Caco-2 (cell line): Measurements from ENCODE around the gene RGCC. TPM values are rescaled to one million over a fixed set of nuclear protein-coding genes. Genes with fewer than 3 reads are reported as not detected.
A peak's percentile ranks its signal among the peaks of the same experiment; 100 is the strongest.

ENCODE experiments used
- BruUV-seq: library from RNA; stranded (reverse); fragments of 400-500 nt; replicated peaks from 2 replicates; lab custom pipeline; 2021; lab: Mats Ljungman, UMichigan
- CTCF ChIA-PET: fragments of 300-600 bp; sonication (Branson Sonifier 250); formaldehyde crosslinking; loops from one replicate; lab custom pipeline; 2022; ENCODE audit warnings: antibody characterized with exemption; lab: Charles Lee
- POLR2A ChIA-PET: fragments of 300-600 bp; sonication (Branson Sonifier 250); formaldehyde crosslinking; loops from one replicate; lab custom pipeline; 2022; ENCODE audit warnings: antibody characterized with exemption; lab: Charles Lee
- DNase-seq, 2 experiments: peaks; one replicate each; pipeline versions ENCODE4 v3.0.0 to v3.0.0-alpha.2; 2020 to 2022
- H3K27me3 ChIP-seq: replicated peaks from 2 replicates; pipeline ENCODE4 v1.6.0; 2011; ENCODE audit warnings: low read length; ENCODE audit not compliant: control insufficient read depth, insufficient read depth
- H3K36me3 ChIP-seq: 2 replicates; pipeline ENCODE4 v1.5.1; 2011; ENCODE audit warnings: low read length; ENCODE audit not compliant: control insufficient read depth, insufficient read depth
- H3K4me1 ChIP-seq: fragments of 250-450 bp; sonication (Bioruptor Pico); 2 replicates; pipeline ENCODE4 v1.5.1; 2020; ENCODE audit warnings: mild to moderate bottlenecking
- H3K4me3 ChIP-seq: 2 replicates; pipeline ENCODE4 v1.5.1; 2011; ENCODE audit warnings: low read depth, mild to moderate bottlenecking, control low read depth, low read length
- H3K9me3 ChIP-seq: fragments of 250-450 bp; sonication (Bioruptor Pico); 2 replicates; pipeline ENCODE4 v1.5.1; 2020; ENCODE audit warnings: mild to moderate bottlenecking, moderate library complexity
- H3K27ac Mint-ChIP-seq: one replicate; pipeline ENCODE4 v1.8.0; 2022; ENCODE audit warnings: mixed read lengths; ENCODE audit not compliant: unreplicated experiment
- H3K27me3 Mint-ChIP-seq: one replicate; pipeline ENCODE4 v1.8.0; 2022; ENCODE audit warnings: mixed read lengths; ENCODE audit not compliant: insufficient read depth, unreplicated experiment
- H3K36me3 Mint-ChIP-seq: one replicate; pipeline ENCODE4 v1.8.0; 2022; ENCODE audit warnings: mild to moderate bottlenecking, mixed read lengths; ENCODE audit not compliant: insufficient read depth, unreplicated experiment
- H3K4me1 Mint-ChIP-seq: one replicate; pipeline ENCODE4 v1.8.0; 2022; ENCODE audit warnings: low read depth, mixed read lengths; ENCODE audit not compliant: unreplicated experiment
- H3K4me3 Mint-ChIP-seq: one replicate; pipeline ENCODE4 v1.8.0; 2022; ENCODE audit warnings: mild to moderate bottlenecking, moderate library complexity, mixed read lengths; ENCODE audit not compliant: unreplicated experiment
- H3K9me3 Mint-ChIP-seq: one replicate; pipeline ENCODE4 v1.8.0; 2022; ENCODE audit warnings: mixed read lengths; ENCODE audit not compliant: unreplicated experiment
- CTCF ChIP-seq, 2 experiments: fragments of 200-600 bp in 1 of 2; IDR thresholded peaks; 1 replicate in 1 of 2; 2 replicates in 1 of 2; pipeline versions ENCODE4 v1.5.1 to v1.8.0; 2011 to 2022; ENCODE audit warnings: antibody characterized with exemption in 1 of 2, control low read depth in 1 of 2, inconsistent platforms in 1 of 2, low read depth in 1 of 2, low read length in 1 of 2, mild to moderate bottlenecking in 1 of 2, moderate library complexity in 1 of 2; ENCODE audit not compliant: insufficient read depth in 1 of 2, severe bottlenecking in 1 of 2, unreplicated experiment in 1 of 2
- intact Hi-C: fragments of 100-400 bp; cut with micrococcal nuclease; formaldehyde crosslinking; loops from one replicate; pipeline ENCODE4 v1.10.0; 2022; ENCODE audit not compliant: unreplicated experiment
- total RNA-seq: library from RNA; stranded (reverse); gene quantifications from 2 replicates; pipeline ENCODE4 v1.2.3, GENCODE V29; 2022

Gene RGCC
- total RNA-seq, 1 experiment from 2014 or later = 70.8 TPM

- peak overlapping the region; percentile 83 for H3K4me3 Mint-ChIP-seq
- CTCF ChIA-PET = interaction anchor here (0.8 to 4.4 kb wide), 5 partner anchors 147 to 194 kb away, joined by 3 to 38 read pairs (median 4); no protein-coding TSS in a partner anchor
- TF ChIP-seq CTCF (IDR thresholded peaks at IDR 0.05; ENCODE audit: insufficient read depth in 1 of 2, low read depth in 1 of 2, low read length in 1 of 2, severe bottlenecking in 1 of 2, unreplicated experiment in 1 of 2) = no peak
- Histone ChIP-seq H3K9me3 (no peaks in the 10 kb centered on the region), H3K4me1 (no peaks in the 10 kb centered on the region), H3K4me3 (peak overlapping the region; percentile 60), H3K36me3 (no peaks in the 10 kb centered on the region), H3K27me3 (no peaks in the 10 kb centered on the region)
- peaks cover 21% of the 10 kb centered on the region for H3K4me1 Mint-ChIP-seq
- POLR2A ChIA-PET = interaction anchor here (0.9 kb wide), 1 partner anchor 156 kb away, joined by 3 read pairs; no protein-coding TSS in a partner anchor
- intact Hi-C loops = loop anchor here (2.0 to 5.0 kb wide), 2 partner anchors 134 to 149 kb away; no protein-coding TSS in a partner anchor
- peak; percentile 51 to 57 for DNase-seq
- no peaks in the 10 kb centered on the region for H3K9me3 Mint-ChIP-seq
- no TSS peak for BruUV-seq
- no peak overlapping the region for H3K27ac Mint-ChIP-seq
- peaks cover 53% of the 10 kb centered on the region for H3K36me3 Mint-ChIP-seq
- peaks cover 7% of the 10 kb centered on the region for H3K27me3 Mint-ChIP-seq
These were observed 924 bp downstream of the RGCC start for GRCh38 chr13:41458187-41458760.

- Mint-ChIP-seq H3K36me3 (peaks cover 60% of the 10 kb centered on the region), H3K9me3 (no peaks in the 10 kb centered on the region), H3K27me3 (peaks cover 7% of the 10 kb centered on the region), H3K4me1 (peaks cover 21% of the 10 kb centered on the region), H3K4me3 (peak overlapping the region; percentile 83), H3K27ac (peak overlapping the region; percentile 24)
- peak overlapping the region; percentile 60 for H3K4me3 ChIP-seq
- DNase-seq = peak; percentile 62 to 79
- peak; percentile 85 to 91 for TF ChIP-seq CTCF (IDR thresholded peaks at IDR 0.05; ENCODE audit: insufficient read depth in 1 of 2, low read depth in 1 of 2, low read length in 1 of 2, severe bottlenecking in 1 of 2, unreplicated experiment in 1 of 2)
- no TSS peak for BruUV-seq
- no peaks in the 10 kb centered on the region for H3K4me1 ChIP-seq
- no peaks in the 10 kb centered on the region for H3K36me3 ChIP-seq
- H3K9me3 ChIP-seq = no peaks in the 10 kb centered on the region
- intact Hi-C loops = loop anchor here (1.0 to 5.0 kb wide), 3 partner anchors 133 to 193 kb away; no protein-coding TSS in a partner anchor
- ChIA-PET POLR2A (interaction anchor here (0.7 to 0.9 kb wide), 2 partner anchors 47 to 155 kb away, joined by 3 read pairs; no protein-coding TSS in a partner anchor), CTCF (interaction anchor here (0.8 to 4.4 kb wide), 5 partner anchors 146 to 194 kb away, joined by 3 to 38 read pairs (median 4); no protein-coding TSS in a partner anchor)
- no peaks in the 10 kb centered on the region for H3K27me3 ChIP-seq
These were observed 1.5 kb downstream of the RGCC start for GRCh38 chr13:41458761-41459431.

GRCh38 chr13:41459432-41460073 lies 2.2 kb downstream of the RGCC start:
- no peak overlapping the region for H3K27ac Mint-ChIP-seq
- Histone ChIP-seq H3K9me3 (no peaks in the 10 kb centered on the region), H3K4me1 (no peaks in the 10 kb centered on the region), H3K27me3 (no peaks in the 10 kb centered on the region), H3K36me3 (no peaks in the 10 kb centered on the region), H3K4me3 (no peak overlapping the region)
- no peak for DNase-seq
- CTCF ChIA-PET = interaction anchor here (4.4 kb wide), 1 partner anchor 193 kb away, joined by 38 read pairs; no protein-coding TSS in a partner anchor
- peaks cover 60% of the 10 kb centered on the region for H3K36me3 Mint-ChIP-seq
- TSS peak; percentile 36 for BruUV-seq
- intact Hi-C loops = loop anchor here (1.0 to 5.0 kb wide), 3 partner anchors 133 to 193 kb away; no protein-coding TSS in a partner anchor
- POLR2A ChIA-PET = interaction anchor here (0.7 to 1.6 kb wide), 2 partner anchors 48 to 154 kb away, joined by 3 read pairs; no protein-coding TSS in a partner anchor
- H3K4me3 Mint-ChIP-seq = peak overlapping the region; percentile 83
- no peak for TF ChIP-seq CTCF (IDR thresholded peaks at IDR 0.05; ENCODE audit: insufficient read depth in 1 of 2, low read depth in 1 of 2, low read length in 1 of 2, severe bottlenecking in 1 of 2, unreplicated experiment in 1 of 2)
- H3K4me1 Mint-ChIP-seq = peaks cover 21% of the 10 kb centered on the region
- H3K27me3 Mint-ChIP-seq = peaks cover 7% of the 10 kb centered on the region
- no peaks in the 10 kb centered on the region for H3K9me3 Mint-ChIP-seq
